Neural progenitor cell (in vitro differentiated cells): ENCODE data around the gene MIAT.

ENCODE experiments used
- CTCF ChIP-seq: fragments of 200-600 bp; sonication (generic); IDR thresholded peaks from 2 replicates; pipeline ENCODE4 v1.5.1; 2017; ENCODE audit warnings: antibody characterized with exemption, mild to moderate bottlenecking
- EZH2phosphoT487 ChIP-seq: fragments of 200-600 bp; sonication (generic); IDR thresholded peaks from 2 replicates; pipeline ENCODE4 v1.6.1; 2017; ENCODE audit warnings: antibody characterized with exemption

GRCh38 chr22:26656891-26657851 is at the start of gene MIAT:
- TF ChIP-seq CTCF (no peak), EZH2phosphoT487 (no peak)
